Measurements from ENCODE around the gene VCL. TPM values are rescaled to one million over a fixed set of nuclear protein-coding genes. Genes with fewer than 3 reads are reported as not detected.
A peak's percentile ranks its signal among the peaks of the same experiment; 100 is the strongest.
"Not testable (repeated sequence)": the region's sequence is repeated elsewhere in the genome, so short reads cannot be mapped to it uniquely, and the experiment has no call there.

VCL gene
- total RNA-seq, 2 donors from 2014 or later = 12.2 to 19.2 TPM

DNA sequence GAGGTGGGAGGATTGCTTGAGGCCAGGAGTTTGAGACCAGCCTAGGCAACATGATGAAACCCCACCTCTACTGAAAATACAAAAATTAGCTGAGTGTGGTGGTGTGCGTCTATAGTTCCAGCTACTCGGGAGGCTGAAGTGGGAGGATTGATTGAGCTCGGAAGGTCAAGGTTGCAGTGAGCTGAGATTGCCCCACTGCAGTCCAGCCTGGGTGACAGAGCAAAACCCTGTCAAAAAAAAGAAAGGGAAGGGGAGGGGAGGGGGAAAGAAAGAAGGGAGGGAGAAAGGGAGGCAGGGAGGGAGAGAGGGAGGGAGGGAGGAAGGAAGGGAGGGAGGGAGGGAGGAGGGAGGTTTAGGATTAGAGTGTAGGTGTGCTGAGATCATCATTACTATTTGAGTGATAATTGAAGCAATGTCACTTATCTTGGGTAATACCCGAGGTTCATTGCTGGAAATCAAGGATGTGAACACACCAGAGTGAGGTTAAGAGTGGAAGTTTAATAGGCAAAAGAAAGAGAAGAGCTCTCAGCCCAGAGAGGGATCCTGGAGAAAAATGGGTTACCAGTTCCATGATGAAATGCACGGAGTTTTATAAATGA, 27.6 kb downstream of the VCL start:
- ATAC-seq (replicated peaks in 1 of 2) = no peak
- no peak for DNase-seq
- peaks cover 53% of the 10 kb centered on the region for H3K4me1 Mint-ChIP-seq (ENCODE audit: low read depth)
- H3K9me3 Mint-ChIP-seq = no peaks in the 10 kb centered on the region
- H3K27me3 Mint-ChIP-seq (ENCODE audit: low read depth) = no peaks in the 10 kb centered on the region
- H3K27ac Mint-ChIP-seq = no peak overlapping the region
- H3K36me3 Mint-ChIP-seq (ENCODE audit: insufficient read depth in 2 of 2) = no peaks in the 10 kb centered on the region
- H3K4me3 Mint-ChIP-seq = no peak overlapping the region

DNA sequence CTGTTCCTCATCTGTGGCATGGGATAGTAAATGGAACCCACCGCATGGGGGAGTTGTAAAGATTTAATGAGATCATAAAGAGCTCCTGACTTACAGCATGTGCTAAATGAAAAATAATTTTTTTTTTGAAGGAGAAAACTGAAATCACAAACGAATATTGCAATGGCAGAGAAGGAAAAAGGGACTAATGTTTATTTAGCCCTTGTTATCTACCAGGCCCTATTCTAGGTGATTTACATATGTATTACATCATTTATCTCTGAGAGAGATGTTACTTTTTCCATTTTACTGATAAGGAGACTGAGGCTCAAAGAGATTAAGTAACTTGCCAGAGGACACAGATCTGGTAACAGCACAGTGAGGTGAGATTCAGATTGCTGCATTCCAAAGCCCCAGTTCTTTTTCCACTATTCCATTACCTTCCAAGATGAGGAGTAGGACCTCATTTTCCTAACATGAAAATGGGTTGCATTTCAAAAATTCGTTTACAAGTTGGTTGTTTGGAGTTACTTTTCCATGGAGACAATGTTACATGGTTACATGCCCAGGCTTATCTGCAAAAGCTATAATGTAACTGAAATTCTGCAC, 28.6 kb downstream of the VCL start:
- Mint-ChIP-seq H3K9me3 (no peaks in the 10 kb centered on the region), H3K4me3 (no peak overlapping the region), H3K36me3 (ENCODE audit: insufficient read depth in 2 of 2) (no peaks in the 10 kb centered on the region), H3K27me3 (ENCODE audit: low read depth) (no peaks in the 10 kb centered on the region), H3K4me1 (ENCODE audit: low read depth) (peaks cover 51% of the 10 kb centered on the region), H3K27ac (peak overlapping the region; percentile 19)
- DNase-seq = no peak
- no peak for ATAC-seq (replicated peaks in 1 of 2)

DNA sequence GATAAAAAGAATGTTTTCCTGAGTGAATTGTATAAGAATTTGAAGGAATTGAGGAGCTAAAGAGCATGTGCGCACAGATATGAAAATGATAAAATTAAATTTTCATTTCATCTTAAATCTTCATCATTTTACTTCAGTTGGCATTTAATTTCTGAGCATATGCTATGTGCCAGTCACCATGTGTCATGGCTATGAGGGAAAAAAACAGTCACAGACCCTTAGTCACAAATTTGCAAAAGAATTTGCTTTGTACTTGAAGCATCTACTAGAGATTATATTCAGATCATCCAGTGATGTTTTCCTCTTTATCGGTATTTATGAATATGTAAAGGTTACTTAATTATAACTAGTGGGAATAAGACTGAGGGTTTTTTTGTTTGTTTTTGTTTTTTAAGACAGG, 29.8 kb downstream of the VCL start:
- peaks cover 45% of the 10 kb centered on the region for H3K4me1 Mint-ChIP-seq (ENCODE audit: low read depth)
- H3K4me3 Mint-ChIP-seq = no peak overlapping the region
- H3K9me3 Mint-ChIP-seq = no peaks in the 10 kb centered on the region
- ATAC-seq (replicated peaks in 1 of 2) (no peak), DNase-seq (no peak)
- H3K27ac Mint-ChIP-seq = peak overlapping the region; percentile 46
- no peaks in the 10 kb centered on the region for H3K27me3 Mint-ChIP-seq (ENCODE audit: low read depth)
- no peaks in the 10 kb centered on the region for H3K36me3 Mint-ChIP-seq (ENCODE audit: insufficient read depth in 2 of 2)

DNA sequence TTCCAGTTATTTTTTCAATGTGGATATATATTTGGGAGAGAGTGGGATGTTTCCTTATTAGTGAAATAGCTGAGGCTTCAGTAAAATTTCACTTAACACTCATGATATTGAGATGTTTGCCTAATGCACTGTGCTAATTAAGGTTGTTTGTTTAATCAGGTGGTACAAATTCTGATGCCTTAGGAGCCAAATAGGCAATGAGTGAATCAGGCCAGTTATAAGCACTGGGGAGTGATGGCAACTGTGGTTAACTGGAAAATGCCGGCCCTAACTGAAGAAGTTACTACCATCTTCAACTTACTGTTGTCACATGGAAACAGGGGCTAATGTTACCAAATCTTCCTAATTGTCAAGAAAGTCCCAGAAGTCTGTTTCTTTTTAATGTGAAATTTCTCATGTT, 32.0 kb downstream of the VCL start:
- no peaks in the 10 kb centered on the region for H3K27me3 Mint-ChIP-seq (ENCODE audit: low read depth)
- DNase-seq = no peak
- H3K9me3 Mint-ChIP-seq = no peaks in the 10 kb centered on the region
- ATAC-seq (replicated peaks in 1 of 2) = no peak
- no peak overlapping the region for H3K4me3 Mint-ChIP-seq
- H3K4me1 Mint-ChIP-seq (ENCODE audit: low read depth) = peaks cover 41% of the 10 kb centered on the region
- H3K36me3 Mint-ChIP-seq (ENCODE audit: insufficient read depth in 2 of 2) = no peaks in the 10 kb centered on the region
- H3K27ac Mint-ChIP-seq = no peak overlapping the region

DNA sequence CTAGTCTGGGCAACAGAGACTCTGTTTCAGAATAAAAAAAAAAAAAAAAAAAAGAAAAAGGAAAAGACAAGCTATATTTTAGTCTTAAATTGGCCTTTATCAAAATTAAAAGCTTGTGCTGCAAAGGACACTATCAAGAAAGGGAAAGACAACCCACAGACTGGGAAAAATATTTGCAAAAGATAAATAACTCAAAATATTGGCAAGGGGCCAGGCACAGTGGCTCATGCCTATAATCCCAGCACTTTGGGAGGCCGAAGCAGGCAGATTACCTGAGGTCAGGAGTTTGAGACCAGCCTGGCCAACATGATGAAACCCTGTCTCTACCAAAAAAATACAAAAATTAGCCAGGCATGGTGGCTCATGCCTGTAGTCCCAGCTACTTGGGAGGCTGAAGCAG, 34.3 kb downstream of the VCL start:
- H3K36me3 Mint-ChIP-seq (ENCODE audit: insufficient read depth in 2 of 2); H3K27me3 Mint-ChIP-seq (ENCODE audit: low read depth); H3K4me3 Mint-ChIP-seq; H3K27ac Mint-ChIP-seq; H3K9me3 Mint-ChIP-seq; ATAC-seq (replicated peaks in 1 of 2); DNase-seq: not testable (repeated sequence)
- H3K4me1 Mint-ChIP-seq (ENCODE audit: low read depth) = peaks cover 31% of the 10 kb centered on the region

DNA sequence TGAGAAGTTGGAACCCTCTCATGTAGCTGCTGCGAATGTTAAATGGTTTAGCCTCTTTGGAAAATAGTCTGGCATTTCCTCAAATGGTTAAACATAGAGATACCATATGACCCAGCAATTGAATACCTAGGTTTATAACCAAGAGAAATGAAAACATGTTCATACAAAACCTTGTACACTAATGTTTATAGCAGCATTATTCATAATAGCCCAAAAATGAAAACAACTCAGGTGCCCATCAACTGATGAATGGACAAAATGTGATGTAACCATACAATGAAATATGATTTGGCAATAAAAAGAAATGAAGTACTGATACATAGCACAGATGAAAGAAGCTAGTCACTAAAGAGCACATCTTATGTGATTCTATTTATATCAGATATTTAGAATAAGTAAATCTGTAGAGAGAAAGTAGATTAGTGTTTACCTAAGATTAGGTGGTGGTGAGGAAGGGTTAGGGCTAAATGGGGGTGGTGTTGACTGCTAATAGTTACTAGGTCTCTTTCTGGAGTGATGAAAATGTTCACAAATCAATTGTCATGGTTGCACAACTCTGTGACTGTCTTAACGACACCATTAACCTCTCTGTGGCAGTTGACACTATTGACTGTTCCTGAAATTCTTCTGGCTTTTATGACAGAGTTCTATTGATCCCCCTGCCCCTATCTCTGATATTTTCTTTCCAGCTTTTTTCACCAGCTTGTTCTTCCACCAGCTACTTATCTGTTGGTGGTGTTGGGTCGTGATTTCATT, 35.2 kb downstream of the VCL start:
- H3K27ac Mint-ChIP-seq = no peak overlapping the region
- ATAC-seq (replicated peaks in 1 of 2) = no peak
- no peaks in the 10 kb centered on the region for H3K27me3 Mint-ChIP-seq (ENCODE audit: low read depth)
- no peak for DNase-seq
- H3K9me3 Mint-ChIP-seq = no peaks in the 10 kb centered on the region
- no peak overlapping the region for H3K4me3 Mint-ChIP-seq
- peaks cover 24% of the 10 kb centered on the region for H3K4me1 Mint-ChIP-seq (ENCODE audit: low read depth)
- peaks cover 0 to 1% of the 10 kb centered on the region in 2 donors for H3K36me3 Mint-ChIP-seq (ENCODE audit: insufficient read depth in 2 of 2)

DNA sequence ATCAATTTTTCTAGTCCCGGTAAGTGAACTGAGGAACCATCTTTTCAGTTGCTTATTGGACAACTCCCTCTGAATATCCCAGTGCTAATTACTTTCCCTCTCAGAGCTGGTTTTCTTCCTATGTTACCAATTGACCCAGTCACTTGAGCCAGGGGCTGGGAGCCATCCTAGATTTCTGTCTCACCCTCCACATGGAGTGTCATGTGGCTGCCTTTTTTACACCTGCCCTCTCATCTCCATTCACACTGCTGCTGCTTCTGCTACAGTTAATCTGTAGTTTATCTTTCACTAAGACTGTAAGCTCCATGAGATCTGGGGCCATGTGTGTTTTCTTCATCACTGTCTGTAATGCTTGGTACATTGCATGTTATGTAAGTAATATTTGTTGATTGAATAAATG, 35.8 kb downstream of the VCL start:
- ATAC-seq (replicated peaks in 1 of 2) (no peak), DNase-seq (no peak)
- no peak overlapping the region for H3K27ac Mint-ChIP-seq
- H3K4me3 Mint-ChIP-seq = no peak overlapping the region
- no peaks in the 10 kb centered on the region for H3K27me3 Mint-ChIP-seq (ENCODE audit: low read depth)
- peaks cover 24% of the 10 kb centered on the region for H3K4me1 Mint-ChIP-seq (ENCODE audit: low read depth)
- H3K9me3 Mint-ChIP-seq = no peaks in the 10 kb centered on the region
- H3K36me3 Mint-ChIP-seq (ENCODE audit: insufficient read depth in 2 of 2) = peaks cover 0 to 1% of the 10 kb centered on the region in 2 donors

DNA sequence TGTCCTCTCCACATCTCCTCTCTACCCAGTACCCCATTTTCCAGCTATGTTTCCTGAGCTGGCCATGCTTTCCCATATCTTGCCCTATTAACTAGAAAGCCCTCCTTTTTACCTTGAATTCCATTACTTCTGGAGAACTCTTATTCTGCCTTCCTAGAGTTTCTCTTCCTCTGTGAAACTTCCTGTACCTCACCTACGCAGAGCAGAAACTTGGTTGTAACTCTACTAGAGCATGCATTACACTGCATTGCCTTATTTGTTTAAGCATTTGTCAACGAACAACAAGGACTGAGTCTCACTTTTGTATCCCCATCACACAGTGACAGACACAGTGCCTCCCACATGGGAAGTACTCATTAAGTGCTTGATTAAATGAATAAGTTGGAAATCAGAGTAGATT, 36.4 kb downstream of the VCL start:
- Mint-ChIP-seq H3K4me3 (peak overlapping the region in 1 of 2 donors; percentile 31), H3K27ac (peak overlapping the region; percentile 34)

DNA sequence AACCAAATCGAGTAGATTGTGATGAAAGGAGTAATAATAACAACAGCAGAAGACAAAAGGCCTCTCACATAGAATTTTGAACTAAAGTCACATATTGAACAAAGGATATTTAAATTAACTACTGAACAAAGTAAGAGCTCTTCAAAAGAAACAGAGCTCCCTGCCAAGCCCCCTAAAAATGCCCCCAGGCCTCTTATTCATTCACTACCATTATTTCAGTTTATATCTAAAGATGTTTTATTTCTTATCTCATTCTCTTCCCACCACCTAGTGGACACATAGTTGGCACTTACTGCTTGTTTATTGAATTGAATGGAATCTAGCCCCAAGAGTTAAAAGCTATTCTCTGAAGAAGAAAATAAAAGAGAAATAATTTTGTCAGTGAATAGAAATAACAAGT, 37.4 kb downstream of the VCL start:
- ATAC-seq (replicated peaks in 1 of 2) (no peak), DNase-seq (no peak)
- Mint-ChIP-seq H3K36me3 (ENCODE audit: insufficient read depth in 2 of 2) (peaks cover 0 to 1% of the 10 kb centered on the region in 2 donors), H3K27ac (peak overlapping the region; percentile 34), H3K9me3 (no peaks in the 10 kb centered on the region), H3K4me1 (ENCODE audit: low read depth) (peaks cover 37% of the 10 kb centered on the region), H3K4me3 (no peak overlapping the region), H3K27me3 (ENCODE audit: low read depth) (no peaks in the 10 kb centered on the region)

More for the DNA sequence above, 36.4 kb downstream of the VCL start:
- no peaks in the 10 kb centered on the region for H3K27me3 Mint-ChIP-seq (ENCODE audit: low read depth)
- ATAC-seq (replicated peaks in 1 of 2) (no peak), DNase-seq (no peak)
- peaks cover 0 to 1% of the 10 kb centered on the region in 2 donors for H3K36me3 Mint-ChIP-seq (ENCODE audit: insufficient read depth in 2 of 2)
- peaks cover 27% of the 10 kb centered on the region for H3K4me1 Mint-ChIP-seq (ENCODE audit: low read depth)
- no peaks in the 10 kb centered on the region for H3K9me3 Mint-ChIP-seq

DNA sequence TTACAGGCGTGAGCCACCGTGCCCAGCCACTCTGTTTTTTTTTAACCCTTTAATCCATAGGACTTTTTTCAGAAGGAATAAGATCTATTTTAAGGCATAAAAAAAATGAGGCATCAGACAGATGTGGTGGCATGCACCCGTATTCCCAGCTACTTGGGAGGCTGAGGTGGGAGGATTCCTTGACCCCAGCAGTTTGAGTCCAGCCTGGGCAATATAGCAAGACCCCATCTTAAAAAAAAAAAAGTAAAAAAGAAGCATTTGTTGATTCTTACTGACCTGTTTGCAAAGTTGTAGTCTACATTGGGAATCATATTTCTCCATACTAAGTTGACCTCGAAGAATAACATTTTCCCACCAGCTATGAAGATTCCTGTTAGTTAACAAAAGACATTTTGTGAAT, 38.6 kb downstream of the VCL start:
- no peaks in the 10 kb centered on the region for H3K27me3 Mint-ChIP-seq (ENCODE audit: low read depth)
- H3K9me3 Mint-ChIP-seq = no peaks in the 10 kb centered on the region
- no peak for ATAC-seq (replicated peaks in 1 of 2)

DNA sequence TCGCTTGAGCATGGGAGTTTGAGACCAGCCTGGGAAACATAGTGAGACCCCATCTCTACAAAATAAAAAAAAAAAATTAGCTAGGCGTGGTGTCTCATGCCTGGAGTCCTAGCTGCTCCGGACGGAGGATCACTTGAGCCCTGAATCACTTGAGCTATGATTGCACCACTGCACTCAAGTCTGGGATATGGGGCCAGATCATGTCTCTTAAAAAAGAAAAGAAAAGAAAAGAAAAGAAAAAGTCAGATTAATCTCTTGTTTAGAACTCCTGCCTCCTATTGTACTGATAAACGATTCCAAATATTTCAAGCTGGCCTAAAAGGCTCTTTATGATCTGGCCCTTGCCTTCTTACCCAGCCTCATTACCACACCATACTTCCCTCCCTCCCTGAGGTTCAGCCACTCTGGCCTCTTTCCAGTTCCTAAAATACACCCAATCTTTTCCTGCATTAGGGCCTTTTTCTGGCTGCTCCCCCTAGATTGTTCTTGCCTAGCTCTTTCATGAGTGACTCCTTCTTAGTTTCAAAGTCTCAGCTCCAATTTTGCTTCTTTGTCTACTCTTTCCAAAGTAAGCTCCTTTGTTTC, 41.7 kb downstream of the VCL start:
- peak overlapping the region; percentile 21 for H3K27ac Mint-ChIP-seq
- H3K27me3 Mint-ChIP-seq (ENCODE audit: low read depth) = no peaks in the 10 kb centered on the region

More for the DNA sequence above, 38.6 kb downstream of the VCL start:
- H3K27ac Mint-ChIP-seq = no peak overlapping the region
- peaks cover 0 to 1% of the 10 kb centered on the region in 2 donors for H3K36me3 Mint-ChIP-seq (ENCODE audit: insufficient read depth in 2 of 2)
- no peak for DNase-seq
- peaks cover 33% of the 10 kb centered on the region for H3K4me1 Mint-ChIP-seq (ENCODE audit: low read depth)
- H3K4me3 Mint-ChIP-seq = no peak overlapping the region

DNA sequence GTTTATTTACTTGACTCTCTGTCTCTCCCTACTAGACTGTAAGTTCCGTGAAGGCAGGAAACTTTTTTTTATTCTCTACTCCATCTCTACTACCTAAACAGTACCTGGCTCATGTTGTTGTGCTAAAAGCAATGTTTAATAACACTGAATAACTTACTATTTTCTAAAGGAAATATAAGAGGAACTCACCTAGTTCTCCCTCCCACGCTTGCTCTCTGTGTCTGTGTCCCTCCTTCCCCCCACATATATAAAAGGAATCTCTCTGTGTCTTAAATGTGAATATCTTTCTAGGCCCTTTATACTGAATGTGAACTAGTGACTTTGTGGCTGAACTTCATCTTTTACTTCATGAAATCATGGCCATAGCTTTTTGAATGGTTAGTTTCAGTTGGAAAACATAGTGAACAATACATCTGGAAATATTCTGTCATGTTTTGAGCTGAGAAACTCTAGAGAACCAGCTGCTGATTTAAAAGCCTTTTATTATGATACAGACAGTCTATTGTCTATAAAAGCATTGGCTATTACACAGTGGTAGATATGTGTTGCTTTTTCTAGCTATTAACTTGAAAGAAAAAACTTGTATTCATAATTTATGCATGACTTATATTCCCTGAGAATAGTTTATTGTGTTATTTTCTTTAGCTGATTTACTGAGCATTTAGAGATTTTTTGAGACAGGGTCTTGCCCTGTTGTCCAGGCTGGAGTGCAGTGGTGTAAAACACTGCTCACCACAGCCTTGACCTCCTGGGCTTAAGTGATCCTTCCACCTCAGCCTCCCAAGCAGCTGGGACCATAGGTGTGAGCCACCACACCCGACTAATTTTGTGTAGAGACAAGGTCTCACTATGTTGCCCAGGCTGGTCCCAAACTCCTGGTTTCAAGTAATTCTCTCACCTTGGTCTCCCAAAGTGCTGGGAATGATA, 42.5 kb downstream of the VCL start:
- Mint-ChIP-seq H3K4me1 (ENCODE audit: low read depth) (peaks cover 19% of the 10 kb centered on the region), H3K27ac (peak overlapping the region; percentile 21), H3K9me3 (no peaks in the 10 kb centered on the region), H3K36me3 (ENCODE audit: insufficient read depth in 2 of 2) (peaks cover 0 to 3% of the 10 kb centered on the region in 2 donors), H3K4me3 (peak overlapping the region in 1 of 2 donors; percentile 22), H3K27me3 (ENCODE audit: low read depth) (no peaks in the 10 kb centered on the region)
- ATAC-seq (replicated peaks in 1 of 2) = peak in 1 of 2 donors; percentile 17
- DNase-seq = no peak

More for the DNA sequence above, 41.7 kb downstream of the VCL start:
- Mint-ChIP-seq H3K4me3 (no peak overlapping the region), H3K36me3 (ENCODE audit: insufficient read depth in 2 of 2) (peaks cover 0 to 3% of the 10 kb centered on the region in 2 donors), H3K9me3 (no peaks in the 10 kb centered on the region), H3K4me1 (ENCODE audit: low read depth) (peaks cover 25% of the 10 kb centered on the region)
- DNase-seq = no peak
- ATAC-seq (replicated peaks in 1 of 2) = no peak
